ENCODE data around the gene TUBB4A. TPM values are rescaled to one million over a fixed set of nuclear protein-coding genes. Genes with fewer than 3 reads are reported as not detected.

Gene TUBB4A
- polyA plus RNA-seq, 3 donors: 0.18 to 2.0 (median 0.68) TPM

DNA sequence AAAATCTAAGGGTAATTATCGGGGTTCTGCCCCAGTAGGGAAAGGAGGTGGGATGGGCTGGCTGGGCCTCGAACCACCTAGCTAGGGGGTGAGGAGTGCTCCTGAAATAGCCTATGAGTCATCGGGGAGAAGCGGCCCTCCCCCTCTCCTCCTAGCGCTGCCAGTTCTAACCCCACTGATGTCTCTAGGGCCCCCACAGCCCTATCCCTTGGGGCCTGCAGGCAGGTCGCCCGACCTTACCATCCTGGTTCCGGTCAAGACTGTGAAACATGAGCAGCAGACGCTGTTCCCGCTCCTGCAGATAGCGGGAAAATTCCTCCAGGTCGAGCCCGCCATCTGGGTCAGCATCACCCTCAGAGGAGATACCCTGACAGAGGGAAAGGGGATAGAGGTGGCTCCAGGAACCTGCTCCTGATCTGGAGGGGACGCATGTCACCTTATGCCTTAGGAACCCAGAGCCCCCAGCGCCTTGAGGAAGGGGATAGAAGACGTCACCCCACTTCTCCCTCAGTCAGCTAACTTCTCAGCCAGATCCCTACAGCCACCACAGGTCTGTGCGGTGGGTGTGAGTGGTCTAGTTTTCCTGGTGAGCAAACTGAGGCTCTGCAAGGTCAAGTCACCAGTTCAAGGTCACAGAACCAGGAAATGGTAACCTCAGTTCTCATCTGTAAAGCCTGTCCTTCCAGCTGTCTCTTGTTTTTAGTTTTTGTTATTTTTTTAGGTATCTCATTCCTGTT, 44.0 kb downstream of the TUBB4A start:
- H3K27ac ChIP-seq (ENCODE audit: low read depth, low read length): no peak overlapping the region
- 85 to 91% (median 89%) methylated on average over 16 to 17 of the region's 17 CpGs for WGBS, 3 donors

DNA sequence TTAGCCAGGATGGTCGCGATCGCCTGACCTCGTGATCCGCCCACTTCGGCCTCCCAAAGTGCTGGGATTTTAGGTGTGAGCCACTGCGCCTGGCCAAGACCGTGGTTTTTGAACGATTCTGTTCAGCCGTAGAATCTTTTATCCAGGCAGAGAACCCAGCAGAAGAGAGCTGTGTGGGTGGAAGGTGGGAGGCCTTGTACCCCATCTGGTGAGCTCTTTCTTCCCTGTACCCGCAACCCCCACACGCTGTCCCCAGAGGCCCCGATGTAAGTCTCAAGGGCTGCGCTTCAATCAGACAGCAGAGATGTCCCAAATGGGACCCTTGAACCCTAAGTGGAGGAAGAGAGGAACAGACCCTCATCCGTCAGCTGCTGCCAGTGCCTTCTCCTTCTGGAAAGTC, 46.2 kb downstream of the TUBB4A start:
- 93 to 99% (median 94%) methylated on average over 14 to 15 of the region's 15 CpGs for WGBS, 3 donors
- H3K27ac ChIP-seq (ENCODE audit: low read depth, low read length): no peak overlapping the region

DNA sequence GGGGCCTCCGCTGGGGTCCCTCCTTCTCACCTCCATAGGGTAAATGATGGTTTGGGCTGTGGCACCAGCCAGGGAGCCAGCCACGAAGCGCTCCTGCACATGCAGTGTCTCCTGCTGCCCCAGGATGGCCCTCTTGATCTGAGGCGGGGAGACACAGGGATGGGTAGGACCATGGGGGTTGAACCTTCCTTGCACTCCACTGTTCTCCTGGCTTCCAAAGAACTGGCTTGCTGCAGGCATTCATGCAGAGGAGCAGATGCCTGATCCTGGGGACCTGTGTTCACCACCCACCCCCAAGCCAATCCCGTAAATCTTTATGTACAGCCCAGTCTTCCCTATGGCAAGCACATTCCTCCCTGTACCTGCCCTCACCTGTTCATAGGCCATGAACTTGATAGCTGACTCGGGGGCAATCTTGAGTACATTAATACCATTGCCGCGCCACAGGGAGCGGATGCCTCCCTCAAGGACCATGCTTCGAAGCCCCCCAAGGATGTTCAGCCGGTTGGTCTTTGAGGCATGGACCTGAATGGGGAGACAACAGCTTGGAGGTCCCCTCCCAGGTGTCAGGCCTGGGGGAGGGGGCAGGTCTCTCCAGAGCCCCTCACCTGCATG, 48.1 kb downstream of the TUBB4A start:
- WGBS, 3 donors: 97 to 99% (median 99%) methylated on average over 11 of the region's 11 CpGs
- no peak overlapping the region for H3K27ac ChIP-seq (ENCODE audit: low read depth, low read length)

DNA sequence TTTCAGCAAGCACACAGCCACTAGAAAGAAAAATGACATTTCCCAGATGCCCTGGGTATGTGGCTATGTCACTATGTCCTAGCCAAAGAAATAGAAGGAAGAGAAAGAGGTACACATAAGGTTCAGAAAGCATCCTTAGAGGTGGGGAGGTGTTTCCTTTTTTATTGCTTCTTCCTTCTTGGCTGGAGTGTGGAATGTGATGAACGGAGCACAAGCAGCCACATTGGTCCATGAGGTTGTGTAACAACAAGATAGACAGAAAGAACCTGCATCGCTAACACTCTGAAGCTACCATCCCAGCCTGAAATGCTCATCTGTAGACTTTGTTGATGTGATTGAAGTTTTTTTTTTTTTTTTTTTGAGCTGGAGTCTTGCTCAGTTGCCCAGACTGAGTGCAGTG, 49.2 kb downstream of the TUBB4A start:
- H3K27ac ChIP-seq (ENCODE audit: low read depth, low read length): no peak overlapping the region
- 93 to 100% (median 100%) methylated on average over 2 of the region's 2 CpGs for WGBS, 3 donors

DNA sequence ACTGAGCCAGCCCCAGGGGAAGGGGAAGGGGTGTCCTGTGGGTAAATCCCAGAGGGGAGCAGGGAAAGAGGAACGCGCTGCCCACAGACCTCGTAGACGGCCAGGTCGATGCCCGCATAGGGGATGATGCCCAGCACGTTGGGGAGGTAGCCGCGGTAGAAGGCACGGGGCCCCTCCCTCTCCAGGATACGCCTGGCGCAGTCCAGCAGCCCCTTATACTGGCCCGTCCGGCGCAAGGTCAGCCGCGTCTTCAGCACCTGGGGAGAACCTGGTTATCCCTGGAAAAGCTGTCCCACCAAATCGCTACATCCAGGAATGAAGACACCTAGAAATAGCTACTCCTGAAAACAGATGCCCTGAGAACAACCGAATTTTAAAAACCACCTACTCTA, 49.9 kb downstream of the TUBB4A start:
- no peak overlapping the region for H3K27ac ChIP-seq (ENCODE audit: low read depth, low read length)
- WGBS, 3 donors: 95 to 97% (median 95%) methylated on average over 19 of the region's 19 CpGs

DNA sequence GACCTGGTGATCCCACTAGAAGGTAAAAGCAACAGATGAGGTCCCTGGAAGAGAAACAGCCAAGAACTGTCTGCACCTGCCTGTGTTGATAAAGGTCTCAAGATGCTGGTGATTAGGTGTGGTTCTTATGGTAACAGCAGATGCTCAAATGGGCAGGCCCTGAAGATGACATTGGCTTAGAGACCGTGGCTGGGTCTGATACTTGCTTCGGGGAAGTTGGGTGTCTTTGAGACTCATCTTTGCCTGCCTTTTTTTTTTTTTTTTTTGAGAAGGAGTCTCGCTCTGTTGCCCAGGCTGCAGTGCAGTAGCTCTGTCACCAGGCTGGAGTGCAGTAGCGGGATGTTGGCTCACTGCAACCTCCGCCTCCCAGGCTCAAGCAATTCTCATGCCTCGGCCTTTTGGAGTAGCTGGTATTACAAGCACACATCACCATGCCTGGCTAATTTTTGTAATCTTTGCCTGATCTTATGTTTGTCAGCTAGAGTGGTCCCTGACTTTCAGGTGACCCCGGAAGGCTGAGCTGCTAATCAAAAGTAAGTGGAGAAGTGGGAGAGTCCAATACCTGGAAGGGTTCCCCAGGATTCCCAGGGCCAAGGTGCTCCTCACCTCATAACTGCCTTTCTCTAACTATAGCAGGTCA, 50.4 kb downstream of the TUBB4A start:
- no peak overlapping the region for H3K27ac ChIP-seq (ENCODE audit: low read depth, low read length)
- WGBS, 3 donors: 92 to 95% (median 94%) methylated on average over 7 of the region's 7 CpGs

DNA sequence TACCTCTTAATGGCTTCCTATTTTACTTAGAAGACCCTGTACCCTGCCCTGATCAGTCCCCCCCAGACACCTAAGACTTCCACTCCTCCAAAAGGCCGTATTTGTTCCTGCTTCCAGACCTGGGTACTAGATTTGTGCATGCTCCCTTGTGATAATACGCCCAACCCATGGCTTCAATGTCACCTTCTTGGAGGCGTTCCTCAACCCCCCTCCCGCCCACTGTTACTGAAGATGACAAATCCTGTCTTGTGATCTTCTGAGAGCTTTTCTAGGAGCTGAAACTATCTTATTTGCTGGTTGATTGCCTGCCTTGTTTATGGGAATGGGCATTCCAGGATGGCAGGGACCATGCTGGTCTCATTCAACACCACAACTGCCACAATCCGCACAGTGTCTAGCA, 51.9 kb downstream of the TUBB4A start:
- 94 to 96% (median 95%) methylated on average over 5 of the region's 5 CpGs for WGBS, 3 donors
- H3K27ac ChIP-seq (ENCODE audit: low read depth, low read length): no peak overlapping the region

DNA sequence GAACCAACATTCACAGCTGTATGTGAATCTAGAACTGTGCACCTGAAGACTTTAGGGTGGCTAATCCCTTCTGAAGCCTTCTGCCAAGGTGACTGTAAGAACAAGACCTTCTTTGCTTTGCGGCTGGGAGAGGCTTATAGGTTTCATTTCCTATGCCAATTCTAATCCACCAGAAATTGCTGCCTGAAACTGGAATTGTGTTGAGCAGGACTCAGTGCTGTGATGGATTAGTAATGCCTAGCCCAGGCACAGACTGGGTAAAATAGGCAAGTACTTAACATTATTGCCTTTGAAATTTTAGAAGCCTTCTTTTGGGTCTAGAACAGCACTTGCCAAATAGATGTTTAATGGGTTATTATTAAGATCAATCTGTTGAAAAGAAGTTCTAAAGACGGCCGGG, 54.1 kb downstream of the TUBB4A start:
- no peak overlapping the region for H3K27ac ChIP-seq (ENCODE audit: low read depth, low read length)
- 89 to 94% (median 90%) methylated on average over 3 of the region's 3 CpGs for whole genome bisulfite sequencing, 3 donors

DNA sequence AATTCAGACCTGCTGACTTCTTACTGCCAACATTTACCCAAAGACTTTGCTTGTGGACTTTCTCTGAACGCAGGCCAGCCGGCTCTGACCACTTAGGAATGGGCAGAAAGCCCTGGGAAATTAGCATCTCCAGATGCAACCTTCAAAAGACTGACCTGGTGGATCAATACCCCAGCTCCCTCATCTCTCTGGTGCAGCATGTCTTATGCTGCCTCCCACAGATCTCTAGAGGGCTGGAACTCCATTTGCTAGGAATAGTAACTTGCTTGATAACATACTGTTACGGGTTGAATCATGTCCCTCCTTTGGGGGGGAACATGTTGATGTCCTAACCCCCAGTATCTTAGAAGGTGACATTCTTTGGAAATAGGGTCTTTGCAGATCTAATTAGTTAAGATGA, 55.7 kb downstream of the TUBB4A start:
- no peak overlapping the region for H3K27ac ChIP-seq (ENCODE audit: low read depth, low read length)
- WGBS, 3 donors: 96 to 98% (median 96%) methylated on average over 3 of the region's 3 CpGs

Other genes with a start within 250 kb of the TUBB4A start
- gene MLLT1, start 222.3 kb downstream of the TUBB4A start, polyA plus RNA-seq: 10 to 100 TPM; 19.3 to 41.7 (median 37.5) TPM
- under 1 TPM in 1 of 3 donors, not detected in 2; 0.04 TPM for gene ACER1, start 168.7 kb downstream of the TUBB4A start, polyA plus RNA-seq
- 10 to 100 TPM; 55.9 to 91.0 (median 59.7) TPM for gene CLPP, start 140.8 kb downstream of the TUBB4A start, polyA plus RNA-seq
- gene ALKBH7, start 129.5 kb downstream of the TUBB4A start, polyA plus RNA-seq: 10 to 100 TPM; 68.7 to 71.8 (median 70.9) TPM
- under 1 TPM; 0.37 to 0.79 (median 0.46) TPM for gene PSPN, start 126.4 kb downstream of the TUBB4A start, polyA plus RNA-seq
- 10 to 100 TPM; 36.4 to 44.7 (median 40.9) TPM for gene GTF2F1, start 109.1 kb downstream of the TUBB4A start, polyA plus RNA-seq
- 100 to 1,000 TPM in 2 of 3 donors, 10 to 100 TPM in 1; 63.8 to 142 (median 130) TPM for gene KHSRP, start 77.5 kb downstream of the TUBB4A start, polyA plus RNA-seq
- gene SLC25A41, start 68.5 kb downstream of the TUBB4A start, polyA plus RNA-seq: under 1 TPM; 0.09 to 0.22 (median 0.21) TPM
- gene SLC25A23, start 42.5 kb downstream of the TUBB4A start, polyA plus RNA-seq: 10 to 100 TPM; 14.0 to 40.1 (median 26.5) TPM
- gene CRB3, start 38.0 kb downstream of the TUBB4A start, polyA plus RNA-seq: 10 to 100 TPM in 1 of 3 donors, 1 to 10 TPM in 1, under 1 TPM in 1; 0.67 to 47.3 (median 4.1) TPM
- gene DENND1C, start 20.5 kb downstream of the TUBB4A start, polyA plus RNA-seq: 1 to 10 TPM; 1.5 to 2.7 (median 2.1) TPM
- 1 to 10 TPM in 1 of 3 donors, under 1 TPM in 2; 0.09 to 1.5 (median 0.83) TPM for gene TNFSF9, start 28.7 kb upstream of the TUBB4A start, polyA plus RNA-seq
- gene CD70, start 88.8 kb upstream of the TUBB4A start, polyA plus RNA-seq: 1 to 10 TPM in 1 of 3 donors, under 1 TPM in 1, not detected in 1; 0.22 to 1.0 TPM
- 10 to 100 TPM in 1 of 3 donors, 1 to 10 TPM in 2; 2.1 to 12.6 (median 4.4) TPM for gene TNFSF14, start 167.9 kb upstream of the TUBB4A start, polyA plus RNA-seq
- 100 to 1,000 TPM; 538 to 982 (median 581) TPM for gene C3, start 218.3 kb upstream of the TUBB4A start, polyA plus RNA-seq
- gene GPR108, start 235.3 kb upstream of the TUBB4A start, polyA plus RNA-seq: 10 to 100 TPM; 52.4 to 76.6 (median 66.4) TPM
- 100 to 1,000 TPM in 2 of 3 donors, 10 to 100 TPM in 1; 28.6 to 149 (median 112) TPM for gene TRIP10, start 237.4 kb upstream of the TUBB4A start, polyA plus RNA-seq

Measured in adipose tissue (tissue), 3 donors.